Kidney (tissue), 14 donors: ENCODE measurements around the gene VWA8. TPM values are rescaled to one million over a fixed set of nuclear protein-coding genes. Genes with fewer than 3 reads are reported as not detected.
"Not testable (repeated sequence)": the region's sequence is repeated elsewhere in the genome, so short reads cannot be mapped to it uniquely, and the experiment has no call there.

Experiments
- DNase-seq, 5 donors: peaks; one replicate each; pipeline ENCODE4 v3.0.0-alpha.2; 2013 to 2020
- FAIRE-seq: peaks from 2 replicates; lab custom pipeline; 2012; peaks lifted over from hg19 to GRCh38; lab: Jason Lieb, UNC
- H3K27ac ChIP-seq, 2 donors: one replicate each; pipeline ENCODE4 v1.7.0; 2013; ENCODE audit warnings: low read depth in 2 of 2, low read length in 2 of 2, inconsistent platforms in 1 of 2
- H3K27me3 ChIP-seq: one replicate; pipeline ENCODE4 v1.7.1; 2013; ENCODE audit warnings: low read length, inconsistent platforms; ENCODE audit not compliant: control insufficient read depth, insufficient read depth
- H3K36me3 ChIP-seq, 3 donors: one replicate each; pipeline versions ENCODE4 v1.7.0 to v1.7.1; 2013; ENCODE audit warnings: low read length in 3 of 3, control low read depth in 1 of 3, inconsistent platforms in 1 of 3; ENCODE audit not compliant: insufficient read depth in 3 of 3, control insufficient read depth in 2 of 3
- H3K4me1 ChIP-seq, 3 donors: one replicate each; pipeline versions ENCODE4 v1.7.0 to v1.7.1; 2013; ENCODE audit warnings: low read length in 3 of 3, inconsistent platforms in 1 of 3, low read depth in 1 of 3; ENCODE audit not compliant: control insufficient read depth in 2 of 3, insufficient read depth in 2 of 3
- H3K4me3 ChIP-seq, 3 donors: one replicate each; pipeline versions ENCODE4 v1.7.0 to v1.8.1; 2013; ENCODE audit warnings: low read length in 3 of 3, control low read depth in 1 of 3, inconsistent platforms in 1 of 3
- H3K9ac ChIP-seq, 3 donors: one replicate each; pipeline versions ENCODE4 v1.7.0 to v1.7.1; 2013; ENCODE audit warnings: low read length in 3 of 3, control low read depth in 1 of 3, inconsistent platforms in 1 of 3
- H3K9me3 ChIP-seq, 3 donors: one replicate each; pipeline versions ENCODE4 v1.7.0 to v1.7.1; 2013; ENCODE audit warnings: low read length in 3 of 3, control low read depth in 1 of 3, inconsistent platforms in 1 of 3; ENCODE audit not compliant: control insufficient read depth in 2 of 3, insufficient read depth in 1 of 3
- CTCF ChIP-seq: IDR thresholded peaks from 3 replicates; pipeline ENCODE4 v1.5.1; 2012; ENCODE audit warnings: mild to moderate bottlenecking, moderate library complexity, borderline replicate concordance; ENCODE audit not compliant: insufficient read depth; ENCODE audit errors: extremely low read depth
- intact Hi-C: fragments of 100-400 bp; cut with DNase I; formaldehyde crosslinking; loops from one replicate; pipeline ENCODE4 v1.11.1; 2022
- polyA plus RNA-seq: library from polyadenylated mRNA; stranded (reverse); fragments of 350-450 nt; fragmentation: Illumina TruSeq; extraction: RNeasy Lipid Tissue Mini Kit (QIAGEN cat#74804); gene quantifications from one replicate; pipeline ENCODE4 v1.2.3, GENCODE V29; 2014; ENCODE audit warnings: low read depth, low replicate concordance; ENCODE audit not compliant: insufficient read depth
- total RNA-seq: library from RNA; stranded (reverse); fragmentation: NEBNext Ultra II Directional; extraction: Animal tissue kit (Norgen Biotek cat#: 25700); gene quantifications from one replicate; pipeline ENCODE4 v1.2.1, GENCODE V29; 2021
- donor health status: control.
- donor health status: control.
- donor health status: control.
- donor health status: control.
- donor health status: control.
- donor health status: DM: yes; HTN: yes; CAD: no.
- donor health status: Normal renal cell carcinoma (clear cell type).

Gene VWA8
- total and polyA plus RNA-seq, 2 donors from 2014 or later: 6.4 to 21.3 TPM

DNA sequence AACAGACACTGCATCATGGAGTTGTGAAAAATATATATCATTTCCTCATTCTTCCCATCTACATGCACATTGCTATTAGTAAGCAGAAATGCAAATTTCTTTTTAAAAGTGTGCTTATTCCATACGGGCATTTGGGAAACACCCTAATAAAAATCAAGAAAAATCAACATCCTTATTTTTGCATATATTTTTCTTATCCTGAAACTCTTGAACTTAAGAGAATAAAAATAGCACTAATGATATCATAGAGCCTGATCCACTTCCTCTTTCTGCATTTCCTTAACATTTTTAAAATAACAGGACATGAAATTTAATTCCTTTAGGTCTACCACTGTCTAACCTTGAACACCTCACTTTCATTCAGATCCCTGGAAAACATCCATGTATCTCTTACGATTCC is 123.3 kb downstream of the VWA8 start:
- Histone ChIP-seq H3K27me3 (no peaks in the 10 kb centered on the region), H3K4me3 (no peak overlapping the region), H3K4me1 (peaks cover 0 to 4% (median 0%) of the 10 kb centered on the region in 3 donors), H3K27ac (no peak overlapping the region), H3K9me3 (no peaks in the 10 kb centered on the region), H3K36me3 (peaks cover 0 to 5% (median 3%) of the 10 kb centered on the region in 3 donors), H3K9ac (no peak overlapping the region)
- FAIRE-seq: peak; percentile 45
- intact Hi-C loops: no loop called here
- DNase-seq: peak in 2 of 5 donors; percentile 3 to 30
- TF ChIP-seq CTCF: no peak

DNA sequence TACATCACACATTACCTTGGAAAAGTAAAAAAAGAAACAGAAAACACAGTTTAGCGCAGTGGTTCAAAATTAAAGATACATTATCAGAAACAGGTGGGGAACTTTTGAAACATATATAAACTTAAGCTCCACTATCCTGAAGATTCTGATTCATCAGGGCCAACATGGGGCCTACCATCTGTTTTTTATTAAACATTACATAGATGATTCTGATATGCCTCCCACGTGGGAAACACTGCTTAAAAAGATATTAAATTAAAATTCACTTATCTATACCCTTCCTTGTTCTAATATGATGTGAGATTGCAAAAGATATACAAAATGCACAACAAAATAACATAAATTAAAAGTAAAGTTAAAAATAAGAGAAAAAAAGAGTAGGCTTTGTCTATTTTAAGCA is 125.0 kb downstream of the VWA8 start:
- Histone ChIP-seq H3K4me3 (no peak overlapping the region), H3K9ac (no peak overlapping the region), H3K36me3 (peaks cover 0 to 5% (median 3%) of the 10 kb centered on the region in 3 donors), H3K27ac (no peak overlapping the region), H3K9me3 (no peaks in the 10 kb centered on the region), H3K4me1 (peaks cover 0 to 4% (median 0%) of the 10 kb centered on the region in 3 donors), H3K27me3 (no peaks in the 10 kb centered on the region)
- DNase-seq: no peak
- no peak for FAIRE-seq
- TF ChIP-seq CTCF: no peak
- intact Hi-C loops: no loop called here

GRCh38 chr13:41834697-41835096 is 126.2 kb downstream of the VWA8 start:
- H3K27ac ChIP-seq, H3K36me3 ChIP-seq, FAIRE-seq, H3K4me1 ChIP-seq, H3K4me3 ChIP-seq, H3K27me3 ChIP-seq, H3K9ac ChIP-seq, H3K9me3 ChIP-seq, intact Hi-C loops, DNase-seq: not testable (repeated sequence)

DNA sequence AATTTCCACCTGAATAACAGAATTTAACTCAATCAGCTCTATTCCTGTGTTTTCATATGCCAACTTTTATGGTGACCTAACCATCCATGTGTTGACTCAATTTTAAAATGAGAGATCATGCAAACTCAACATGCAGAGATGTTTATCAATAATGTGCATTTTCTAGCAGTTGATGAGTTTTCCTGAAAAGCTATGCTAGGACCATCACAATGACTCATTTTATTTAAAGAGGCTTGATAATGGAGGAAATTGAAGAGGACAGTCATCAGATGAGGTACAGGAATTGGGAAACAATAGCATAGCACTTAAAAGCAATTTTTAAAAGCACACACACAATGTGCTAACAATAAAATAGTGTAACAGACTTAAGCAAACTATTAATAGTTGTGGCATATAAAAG is 127.1 kb downstream of the VWA8 start:
- H3K4me3 ChIP-seq: no peak overlapping the region
- peaks cover 0 to 4% (median 0%) of the 10 kb centered on the region in 3 donors for H3K4me1 ChIP-seq
- FAIRE-seq: no peak
- TF ChIP-seq CTCF: no peak
- no peak overlapping the region for H3K9ac ChIP-seq
- intact Hi-C loops: no loop called here
- no peak overlapping the region for H3K27ac ChIP-seq
- DNase-seq: no peak
- H3K36me3 ChIP-seq: peaks cover 0 to 5% (median 3%) of the 10 kb centered on the region in 3 donors
- H3K27me3 ChIP-seq: no peaks in the 10 kb centered on the region
- H3K9me3 ChIP-seq: no peaks in the 10 kb centered on the region
